Gastrocnemius medialis (tissue), 4 donors: ENCODE measurements around the gene BCAS4. TPM values are rescaled to one million over a fixed set of nuclear protein-coding genes. Genes with fewer than 3 reads are reported as not detected.

Experiments
- ATAC-seq, 2 donors: fragments of 150-250 bp; one replicate each; pipeline ENCODE4 v1.9.1; 2016
- DNase-seq, 2 donors: peaks; one replicate each; pipeline ENCODE4 v3.0.0-alpha.2; 2019
- H3K27ac ChIP-seq, 4 donors: fragments of 200-600 bp; sonication (generic); 1 replicate in 1 of 4; 2 replicates in 3 of 4; pipeline ENCODE4 v1.5.1; 2016 to 2018; ENCODE audit warnings: mild to moderate bottlenecking in 2 of 4, moderate library complexity in 1 of 4
- H3K27me3 ChIP-seq, 3 donors: fragments of 200-600 bp; sonication (generic) in 2 of 3; 1 replicate in 1 of 3; 2 replicates in 2 of 3; pipeline versions ENCODE4 v1.5.1 to v1.6.0; 2016 to 2019; ENCODE audit warnings: mild to moderate bottlenecking in 1 of 3, moderate library complexity in 1 of 3
- H3K36me3 ChIP-seq, 2 donors: fragments of 200-600 bp; sonication (generic) in 1 of 2; one replicate each; pipeline ENCODE4 v1.5.1; 2017 to 2018
- H3K4me1 ChIP-seq, 2 donors: fragments of 200-600 bp; sonication (generic) in 1 of 2; one replicate each; pipeline ENCODE4 v1.5.1; 2016 to 2017; ENCODE audit warnings: mild to moderate bottlenecking in 2 of 2
- H3K4me3 ChIP-seq, 4 donors: fragments of 200-600 bp; sonication (generic) in 3 of 4; 1 replicate in 1 of 4; 2 replicates in 3 of 4; pipeline ENCODE4 v1.5.1; 2016 to 2019; ENCODE audit warnings: mild to moderate bottlenecking in 2 of 4
- H3K9me3 ChIP-seq, 3 donors: fragments of 200-600 bp; sonication (generic) in 2 of 3; 1 replicate in 1 of 3; 2 replicates in 2 of 3; pipeline ENCODE4 v1.5.1; 2016 to 2019
- CTCF ChIP-seq, 5 experiments: fragments of 450-650 bp in 3 of 5; fragments of 200-600 bp in 2 of 5; sonication (generic) in 2 of 5; IDR thresholded peaks in 4 of 5; conservative IDR thresholded peaks in 1 of 5; 1 replicate in 4 of 5; 2 replicates in 1 of 5; pipeline ENCODE4 v1.5.1; 2016 to 2019; ENCODE audit warnings: antibody characterized with exemption in 5 of 5, mild to moderate bottlenecking in 3 of 5, moderate library complexity in 3 of 5
- POLR2A ChIP-seq, 2 donors: fragments of 450-650 bp; IDR thresholded peaks; one replicate each; pipeline ENCODE4 v1.6.1; 2017; ENCODE audit warnings: antibody characterized with exemption in 2 of 2, mild to moderate bottlenecking in 2 of 2, moderate library complexity in 2 of 2
- in situ Hi-C, 4 donors: fragments of 200-750 bp; cut with MboI; loops; one replicate each; pipeline versions ENCODE4 v1.15.0 to v1.8.0; 2017; ENCODE audit warnings: low sequenced_read_pairs in 4 of 4
- intact Hi-C: fragments of 100-400 bp; cut with DNase I; formaldehyde crosslinking; loops from one replicate; pipeline ENCODE4 v1.15.1; 2023; ENCODE audit warnings: low total_unique reads
- total RNA-seq, 4 donors: library from RNA; depleted of rRNA; stranded (reverse); fragments of >200 nt; gene quantifications; one replicate each; pipeline versions ENCODE4 v1.1.0 to v1.2.3, GENCODE V29; 2016

Gene BCAS4
- total RNA-seq, 4 donors from 2014 or later: 0.16 to 2.2 (median 0.51) TPM; not detected in 1

- no peak overlapping the region for H3K4me3 ChIP-seq
- no peak overlapping the region for H3K27ac ChIP-seq
- no peaks in the 10 kb centered on the region for H3K36me3 ChIP-seq
- in situ Hi-C loops (no loop called here), intact Hi-C loops (no loop called here)
- ATAC-seq: no peak
- no peak for TF ChIP-seq CTCF (IDR thresholded peaks at IDR 0.05 in 4 of 5, conservative IDR thresholded peaks at IDR 0.05 in 1 of 5)
- no peak for TF ChIP-seq POLR2A (IDR thresholded peaks at IDR 0.05)
- no peak for DNase-seq
- no peaks in the 10 kb centered on the region for H3K9me3 ChIP-seq
- H3K4me1 ChIP-seq: no peaks in the 10 kb centered on the region
- no peaks in the 10 kb centered on the region for H3K27me3 ChIP-seq
Measured at GRCh38 chr20:50868509-50869495, 73.9 kb downstream of the BCAS4 start.

GRCh38 chr20:50870561-50871161 is 75.8 kb downstream of the BCAS4 start:
- no peak overlapping the region for H3K4me3 ChIP-seq
- no peaks in the 10 kb centered on the region for H3K36me3 ChIP-seq
- no peak for TF ChIP-seq CTCF (IDR thresholded peaks at IDR 0.05 in 4 of 5, conservative IDR thresholded peaks at IDR 0.05 in 1 of 5)
- no peak for TF ChIP-seq POLR2A (IDR thresholded peaks at IDR 0.05)
- H3K9me3 ChIP-seq: no peaks in the 10 kb centered on the region
- in situ Hi-C loops: no loop called here
- ATAC-seq (no peak), DNase-seq (no peak)
- H3K27me3 ChIP-seq: no peaks in the 10 kb centered on the region
- H3K4me1 ChIP-seq: no peaks in the 10 kb centered on the region
- H3K27ac ChIP-seq: no peak overlapping the region
- intact Hi-C loops: no loop called here

- intact Hi-C loops: no loop called here
Measured at GRCh38 chr20:50872560-50873425, 77.9 kb downstream of the BCAS4 start.

DNA sequence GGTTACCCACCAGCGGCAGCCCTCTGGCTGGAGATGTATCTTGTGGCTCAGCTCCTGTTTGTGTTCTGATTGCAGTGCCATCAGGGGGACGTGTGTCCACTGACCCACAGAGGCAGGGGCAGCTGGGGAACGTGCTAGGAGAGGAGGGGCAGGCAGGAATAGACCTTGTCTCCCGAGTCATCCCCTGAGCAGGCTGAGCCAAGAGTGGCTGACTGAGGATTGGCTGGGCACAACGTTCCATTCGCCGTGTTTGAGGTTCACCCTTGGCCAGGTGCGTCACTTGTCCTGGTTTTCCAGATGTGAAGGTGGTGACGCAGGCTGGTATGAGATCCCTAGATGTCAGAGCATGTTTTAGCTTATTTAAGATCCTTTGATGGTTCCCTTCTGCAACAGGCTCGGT is 78.7 kb downstream of the BCAS4 start:
- Histone ChIP-seq H3K4me1 (no peaks in the 10 kb centered on the region), H3K9me3 (no peaks in the 10 kb centered on the region), H3K36me3 (no peaks in the 10 kb centered on the region), H3K4me3 (no peak overlapping the region), H3K27me3 (no peaks in the 10 kb centered on the region), H3K27ac (no peak overlapping the region)
- TF ChIP-seq CTCF (IDR thresholded peaks at IDR 0.05 in 4 of 5, conservative IDR thresholded peaks at IDR 0.05 in 1 of 5) (no peak), POLR2A (IDR thresholded peaks at IDR 0.05) (no peak)
- no peak for ATAC-seq
- no peak for DNase-seq
- in situ Hi-C loops: no loop called here
- intact Hi-C loops: no loop called here

More at GRCh38 chr20:50872560-50873425, 77.9 kb downstream of the BCAS4 start:
- no peak overlapping the region for H3K27ac ChIP-seq
- DNase-seq (no peak), ATAC-seq (no peak)
- H3K36me3 ChIP-seq: no peaks in the 10 kb centered on the region
- H3K9me3 ChIP-seq: no peaks in the 10 kb centered on the region
- no peak for TF ChIP-seq POLR2A (IDR thresholded peaks at IDR 0.05)
- in situ Hi-C loops: no loop called here
- no peaks in the 10 kb centered on the region for H3K27me3 ChIP-seq
- H3K4me1 ChIP-seq: no peaks in the 10 kb centered on the region
- H3K4me3 ChIP-seq: no peak overlapping the region
